NCI-H1694 treated with DMSO at 0.1 percent for 48 hours (cell line): ENCODE measurements around the gene ST6GALNAC5.
A peak's percentile ranks its signal among the peaks of the same experiment; 100 is the strongest.
"Not testable (repeated sequence)": the region's sequence is repeated elsewhere in the genome, so short reads cannot be mapped to it uniquely, and the experiment has no call there.

Source experiments
- DNase-seq: peaks from one replicate; lab custom pipeline; 2025; lab: John Stamatoyannopoulos, UW

Gene ST6GALNAC5

DNA sequence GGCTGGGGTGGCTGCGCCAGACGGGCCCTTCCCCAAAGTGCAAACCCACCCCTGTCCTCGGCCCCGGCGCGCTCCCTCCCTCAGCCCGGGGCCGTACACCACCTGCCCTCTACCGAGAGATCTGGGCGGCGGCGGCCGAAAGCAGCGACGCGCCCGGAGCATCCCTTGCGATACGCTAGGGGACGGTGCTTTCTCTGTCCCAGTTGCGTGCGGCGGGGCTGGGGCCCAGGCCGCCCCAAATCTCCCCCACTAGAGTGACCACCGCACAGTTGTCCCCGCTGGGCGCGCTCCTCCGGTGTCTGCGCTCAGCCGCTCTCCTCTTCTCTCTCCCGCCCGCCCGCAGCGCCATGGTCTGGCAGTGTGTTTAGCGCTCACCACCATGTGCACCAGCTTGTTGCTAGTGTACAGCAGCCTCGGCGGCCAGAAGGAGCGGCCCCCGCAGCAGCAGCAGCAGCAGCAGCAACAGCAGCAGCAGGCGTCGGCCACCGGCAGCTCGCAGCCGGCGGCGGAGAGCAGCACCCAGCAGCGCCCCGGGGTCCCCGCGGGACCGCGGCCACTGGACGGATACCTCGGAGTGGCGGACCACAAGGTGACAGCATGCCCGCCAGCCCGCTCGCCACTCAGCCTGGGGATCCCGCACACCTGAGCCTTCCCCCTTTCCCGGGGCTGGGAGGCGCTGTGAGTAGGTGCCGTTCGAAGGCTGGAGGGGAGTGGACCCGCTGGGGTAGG, 1.0 kb downstream of the ST6GALNAC5 start:
- DNase-seq: peak; percentile 68

DNA sequence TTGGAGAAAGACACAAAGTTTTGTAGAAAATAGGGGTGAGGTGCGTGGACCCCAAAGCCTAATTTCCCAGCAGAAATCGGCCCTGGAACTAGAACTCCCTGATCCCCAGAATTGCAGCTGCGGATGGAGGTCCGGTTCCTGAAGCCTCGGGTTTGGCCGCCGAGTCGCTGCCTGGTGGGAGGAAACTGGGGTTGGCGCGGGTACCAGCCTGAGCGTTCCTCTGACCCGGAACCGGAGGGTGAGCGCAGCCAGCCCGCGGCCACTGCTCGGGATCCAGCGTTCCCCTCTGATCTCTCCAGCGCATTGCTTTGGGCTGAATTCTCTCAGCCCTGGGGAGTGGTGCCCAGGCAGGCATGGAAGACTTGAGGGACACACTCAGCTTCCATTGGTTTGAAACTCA, 1.6 kb downstream of the ST6GALNAC5 start:
- DNase-seq: no peak

DNA sequence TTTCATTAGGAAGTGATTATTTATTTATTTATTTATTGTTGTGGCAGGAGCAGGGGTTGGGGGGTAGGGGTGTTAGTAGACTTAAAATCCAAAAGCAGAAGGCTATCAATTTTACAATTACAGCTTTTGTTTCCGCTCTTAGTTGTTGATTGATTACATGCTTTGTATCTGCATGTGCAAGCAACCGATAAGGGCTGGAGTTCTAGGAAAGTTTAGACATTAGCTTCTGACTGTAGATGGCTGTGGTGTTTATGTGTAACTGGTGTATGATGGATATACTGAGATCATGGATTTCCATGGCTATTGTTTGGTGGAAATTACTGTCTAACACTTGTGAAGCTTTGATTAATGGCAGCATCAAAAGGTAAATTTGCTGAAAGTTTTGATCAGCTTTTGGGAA, 2.8 kb downstream of the ST6GALNAC5 start:
- DNase-seq: no peak

DNA sequence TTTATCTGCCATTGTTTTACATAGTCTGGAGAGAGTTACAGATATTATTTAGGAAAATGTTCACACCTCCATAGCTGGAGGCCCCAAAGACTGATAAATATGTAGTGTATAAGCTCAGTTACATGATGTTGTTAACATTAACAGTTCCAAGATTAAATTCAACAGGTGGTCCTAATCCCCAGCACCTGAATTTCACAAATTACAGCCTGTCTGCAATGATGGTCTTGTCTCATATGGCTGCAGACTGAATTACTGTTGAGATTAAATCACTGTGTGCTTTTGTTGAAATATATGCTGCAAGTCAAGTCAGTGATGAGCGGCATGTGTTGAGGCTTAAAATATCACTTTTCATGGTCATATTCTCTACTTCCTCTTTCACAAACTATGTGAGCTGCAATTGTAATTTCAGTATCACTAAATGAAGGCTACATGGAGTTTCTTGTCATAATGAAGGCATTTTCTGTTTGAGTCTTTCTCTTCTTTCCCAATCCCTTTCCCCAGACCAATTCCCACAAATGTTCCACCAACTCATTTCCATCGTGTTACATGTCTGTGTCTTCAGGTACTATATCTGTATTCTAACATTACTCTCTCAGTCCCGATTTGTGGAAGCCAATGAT, 4.2 kb downstream of the ST6GALNAC5 start:
- no peak for DNase-seq

DNA sequence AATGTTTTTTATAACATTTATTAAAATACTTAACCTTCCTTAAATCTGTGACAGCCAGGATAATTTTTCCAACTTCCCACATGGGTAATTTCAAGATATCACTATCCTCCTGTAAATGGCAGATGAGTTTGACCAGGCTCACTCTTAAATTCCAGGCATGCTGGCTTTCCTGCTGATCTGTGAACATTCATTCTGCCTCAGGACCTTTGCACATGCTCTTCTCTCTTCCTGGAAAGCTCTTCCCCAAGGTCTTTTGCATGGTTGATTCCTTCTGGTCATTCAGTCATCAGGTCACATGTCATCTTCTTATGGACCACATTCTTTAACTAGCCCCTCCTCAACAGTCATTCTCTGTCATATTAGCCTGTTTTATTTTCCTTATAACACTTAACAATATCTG, 5.7 kb downstream of the ST6GALNAC5 start:
- DNase-seq: no peak

DNA sequence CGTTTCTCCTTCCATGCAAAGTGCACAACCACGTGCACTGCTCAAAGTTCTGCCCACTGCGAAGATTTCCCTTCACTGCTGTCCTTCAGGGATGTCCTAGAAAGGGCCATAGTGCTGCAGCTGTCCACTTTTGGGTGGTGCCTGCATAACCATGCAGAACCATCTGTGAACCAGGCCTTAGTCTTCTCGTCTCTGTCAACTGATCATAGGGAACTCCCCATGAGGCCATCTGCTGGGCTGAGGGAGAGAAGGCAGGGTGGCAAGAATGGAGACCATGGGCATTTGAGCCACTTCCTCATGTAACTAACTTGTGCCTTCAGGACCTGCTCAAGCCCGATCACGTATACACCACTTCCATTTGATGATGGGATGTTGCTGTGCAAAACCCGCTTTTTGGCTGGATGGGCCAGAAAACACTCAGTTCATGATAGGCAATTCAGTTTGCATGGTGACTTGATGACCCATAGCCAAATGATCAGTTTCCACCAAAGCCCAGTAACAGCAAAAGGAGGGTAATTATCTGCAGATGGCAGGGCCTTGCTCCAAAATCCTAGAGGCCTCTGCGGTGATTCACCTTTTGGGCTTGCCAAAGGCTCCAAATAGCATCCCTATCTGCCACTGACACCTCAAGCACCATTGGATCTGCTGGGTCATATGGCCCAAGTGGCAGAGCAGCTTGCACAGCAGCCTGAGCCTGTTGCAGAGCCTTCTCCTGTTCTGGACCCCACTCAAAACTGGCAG, 9.5 kb downstream of the ST6GALNAC5 start:
- no peak for DNase-seq

DNA sequence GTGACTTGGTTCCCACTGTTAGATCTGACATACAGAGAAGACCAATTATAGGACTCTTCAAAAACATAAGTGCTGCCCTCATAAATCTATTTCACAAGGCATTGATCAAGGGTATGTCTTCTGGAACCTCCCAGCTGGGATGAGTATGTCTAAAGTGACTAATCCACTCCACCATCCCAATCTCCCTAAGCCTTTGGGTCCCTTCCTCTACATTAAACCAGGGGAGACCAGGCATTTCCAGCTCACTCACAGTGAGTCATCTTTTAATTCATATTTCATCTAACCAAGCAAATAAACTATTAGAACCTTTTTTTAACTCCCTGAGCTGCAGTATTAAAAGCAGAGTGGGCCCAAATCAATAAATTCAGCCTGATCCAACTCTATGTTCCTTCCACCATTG, 11.7 kb downstream of the ST6GALNAC5 start:
- not testable (repeated sequence) for DNase-seq

DNA sequence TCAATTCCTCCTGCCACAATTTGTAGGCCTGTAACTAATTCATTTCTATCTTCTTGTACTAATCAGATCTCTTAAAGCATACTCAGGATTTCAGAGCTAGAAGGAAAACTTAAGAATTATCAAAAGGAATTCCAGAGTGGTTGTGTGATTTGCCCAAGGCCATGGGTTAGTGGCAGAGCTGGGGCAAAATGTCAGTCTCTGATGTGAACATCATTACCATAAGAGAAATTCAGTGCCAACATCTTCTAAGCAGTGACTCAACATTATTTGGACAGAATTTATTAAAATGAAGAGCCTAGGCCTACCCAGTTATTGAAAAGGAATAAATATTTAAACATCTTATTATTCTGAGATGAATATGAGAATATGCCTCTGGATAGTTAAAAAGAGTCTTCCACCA, 14.5 kb downstream of the ST6GALNAC5 start:
- DNase-seq: no peak

DNA sequence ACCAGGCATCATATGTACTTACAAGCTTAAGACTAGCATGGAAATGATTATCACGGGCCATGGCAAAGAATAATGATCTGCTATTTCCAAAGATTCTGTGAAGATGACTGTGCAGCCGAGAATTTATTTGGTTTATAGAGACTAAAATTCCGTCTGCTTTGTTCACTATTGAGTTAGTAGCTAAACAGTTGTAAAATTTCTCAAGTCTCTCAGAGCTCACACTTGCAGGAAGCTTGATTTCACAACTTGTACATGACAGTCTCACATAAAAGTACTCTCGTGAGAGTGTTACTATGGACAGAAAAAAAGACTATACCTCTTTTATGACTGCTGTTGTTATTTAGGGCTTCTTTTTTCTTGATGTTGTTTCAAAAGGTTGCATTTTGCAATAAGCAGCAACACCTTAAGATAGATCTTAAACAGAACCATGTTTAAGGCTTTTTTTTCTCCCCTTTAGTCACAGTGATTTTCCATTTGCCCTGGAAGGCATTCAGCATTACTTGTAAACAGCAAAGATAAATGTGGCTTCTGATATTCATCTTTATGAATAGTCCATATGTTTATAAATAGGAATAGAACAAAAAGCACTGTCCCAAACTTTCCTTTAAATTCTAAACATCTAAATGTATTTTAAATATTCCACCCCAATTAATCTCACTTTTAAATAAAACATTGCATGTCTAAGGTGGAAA, 24.8 kb downstream of the ST6GALNAC5 start:
- DNase-seq: no peak

DNA sequence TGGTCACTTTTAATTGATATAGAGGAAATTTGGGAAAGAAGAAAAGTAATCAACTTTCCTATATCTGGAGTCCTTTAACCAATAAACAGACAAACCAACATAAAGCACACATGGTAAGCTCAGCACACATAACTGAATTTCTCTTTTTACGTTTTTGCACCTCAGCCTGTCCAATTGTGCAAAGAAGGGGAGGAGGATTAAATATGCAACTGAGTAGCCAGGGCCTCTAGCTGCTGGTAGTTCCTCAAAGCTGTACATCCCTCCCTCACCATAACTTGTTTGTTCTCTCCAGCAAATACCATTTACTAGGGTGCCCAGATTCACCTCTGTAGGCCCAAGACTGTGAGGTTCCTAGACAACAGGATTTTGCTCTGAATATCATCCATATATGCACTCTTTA, 25.4 kb downstream of the ST6GALNAC5 start:
- no peak for DNase-seq

DNA sequence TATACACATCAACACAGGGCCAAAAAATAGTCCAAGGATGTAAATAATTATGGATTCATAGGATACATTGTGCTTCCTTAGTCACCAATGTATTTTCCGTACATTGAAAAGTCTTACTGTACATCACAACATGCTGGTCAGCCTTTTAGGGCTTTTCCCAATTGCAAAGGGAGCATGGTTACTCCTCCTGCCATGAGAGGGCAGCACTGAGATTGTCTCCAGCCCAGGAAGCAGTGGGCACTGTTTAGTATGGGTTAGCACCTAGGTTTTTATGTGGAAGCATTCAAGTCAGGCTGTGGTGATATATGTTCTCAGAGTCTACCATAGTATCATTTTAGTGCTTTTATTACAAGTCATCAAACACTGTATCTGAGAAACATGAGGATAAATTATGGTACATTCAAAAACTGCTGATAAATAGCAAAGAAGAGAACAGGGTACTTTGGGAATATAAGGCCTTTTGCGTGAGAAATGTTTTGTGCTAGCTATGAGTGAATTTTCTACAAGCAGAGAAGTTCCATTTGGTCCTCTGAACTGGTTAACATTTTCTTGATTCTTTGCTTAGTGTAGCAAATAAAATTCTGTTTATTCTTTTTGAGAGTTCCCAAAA, 34.0 kb downstream of the ST6GALNAC5 start:
- DNase-seq: peak; percentile 24

DNA sequence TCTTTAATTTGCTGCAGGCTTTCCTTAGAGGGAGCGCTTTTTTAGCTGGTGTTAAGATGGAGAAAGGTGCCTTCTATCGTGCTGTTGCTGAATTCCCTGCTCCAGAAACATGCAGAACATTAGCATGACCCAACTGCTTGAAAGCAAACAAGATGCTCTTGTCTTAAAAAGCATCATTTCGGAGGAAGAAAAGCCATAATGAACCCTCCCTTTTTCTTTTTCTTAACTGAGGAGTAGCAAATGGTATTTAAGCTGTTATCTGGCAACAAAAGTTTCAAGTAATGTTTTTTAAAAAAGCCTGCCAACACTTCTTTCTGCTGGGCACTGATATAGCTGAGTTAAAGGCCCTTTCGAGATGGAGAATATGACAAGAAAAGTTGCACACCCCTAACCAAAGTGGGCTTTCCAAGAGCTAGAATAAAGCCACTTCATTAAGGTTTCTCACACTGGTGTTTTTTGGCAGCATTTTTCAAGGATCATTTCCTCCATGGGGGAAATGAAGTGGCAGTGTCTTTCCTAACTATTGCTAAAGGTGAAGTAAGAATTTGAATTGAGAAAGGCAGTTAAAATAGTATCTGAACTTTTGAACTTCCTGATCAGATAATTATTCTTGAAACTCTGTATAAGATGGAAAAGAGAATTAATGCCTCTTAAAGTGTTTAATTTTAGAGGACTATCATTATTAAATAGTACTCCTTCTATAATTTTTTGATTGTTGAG, 38.8 kb downstream of the ST6GALNAC5 start:
- DNase-seq: no peak

DNA sequence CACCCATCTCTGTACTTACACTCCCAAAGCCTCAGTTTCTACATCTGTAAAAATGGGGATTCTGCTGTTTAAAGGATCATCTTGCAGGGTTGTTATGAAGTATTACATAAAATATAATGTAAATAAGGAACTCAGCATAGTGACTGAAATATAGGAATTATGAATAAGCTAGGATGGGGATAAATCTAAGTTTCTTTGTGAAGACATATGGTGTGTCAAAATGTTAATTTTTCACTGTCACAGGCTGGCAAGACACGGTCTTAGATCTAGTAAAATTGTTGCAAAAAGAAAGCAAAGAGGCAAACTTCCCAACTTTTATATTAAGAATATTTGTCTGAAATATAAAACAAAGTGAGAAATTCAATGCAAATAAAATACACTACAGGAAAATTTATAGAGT, 42.0 kb downstream of the ST6GALNAC5 start:
- DNase-seq: no peak

DNA sequence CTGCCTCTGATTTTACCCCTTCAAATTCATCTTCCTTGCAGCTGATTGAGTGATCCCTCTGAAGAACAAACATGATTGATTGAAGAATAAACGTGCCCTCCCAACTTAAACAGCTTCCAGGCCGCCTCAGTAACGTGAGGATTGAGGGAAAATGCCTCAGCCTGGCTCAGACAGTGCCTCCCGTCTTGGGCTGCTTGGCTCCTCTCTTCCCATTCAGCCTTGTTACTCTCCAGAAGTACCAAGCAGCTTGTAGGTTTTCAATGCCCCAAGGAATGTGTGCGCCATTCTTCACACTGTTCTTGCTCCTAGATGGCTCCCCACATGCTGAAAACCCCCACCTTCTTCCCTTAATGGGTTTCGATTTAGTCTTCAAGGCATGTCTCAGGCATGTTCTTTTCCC, 51.8 kb downstream of the ST6GALNAC5 start:
- DNase-seq: no peak

DNA sequence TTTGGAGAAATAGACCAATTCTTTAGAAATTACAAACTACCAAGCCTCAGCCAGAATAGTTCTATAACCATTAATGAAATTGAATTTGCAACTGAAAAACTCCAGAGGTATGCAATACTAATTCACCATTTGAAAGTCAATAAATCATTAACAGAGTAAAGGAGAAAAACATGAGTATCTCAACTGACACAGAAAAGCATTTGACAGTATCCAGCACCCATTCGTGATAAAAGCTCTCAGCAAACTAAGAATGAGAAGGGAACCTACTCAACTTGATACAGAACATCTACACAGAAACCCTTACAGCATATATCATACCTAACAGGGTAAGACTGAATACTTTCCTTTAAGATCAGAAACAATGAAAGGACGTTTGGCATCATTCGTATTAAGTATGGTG, 54.3 kb downstream of the ST6GALNAC5 start:
- DNase-seq: no peak

DNA sequence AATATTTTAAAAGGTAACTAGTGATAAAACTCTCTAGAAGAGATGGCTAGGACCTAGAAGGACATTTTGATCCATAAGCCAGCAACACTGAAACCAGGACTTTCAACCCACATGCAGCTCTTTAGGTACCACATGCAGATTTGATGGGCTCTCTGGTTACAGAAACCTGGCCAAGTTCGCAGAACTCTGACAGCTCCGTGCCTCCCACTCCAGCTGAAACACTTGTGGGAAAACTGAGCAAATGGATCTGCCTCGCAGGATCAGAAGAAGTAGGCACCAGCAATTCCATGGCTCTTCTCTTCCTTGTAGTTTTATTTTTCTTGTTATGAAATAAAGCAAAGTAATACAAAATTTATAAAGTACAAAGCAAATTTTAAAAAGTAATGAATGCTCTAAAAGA, 58.5 kb downstream of the ST6GALNAC5 start:
- DNase-seq: no peak

DNA sequence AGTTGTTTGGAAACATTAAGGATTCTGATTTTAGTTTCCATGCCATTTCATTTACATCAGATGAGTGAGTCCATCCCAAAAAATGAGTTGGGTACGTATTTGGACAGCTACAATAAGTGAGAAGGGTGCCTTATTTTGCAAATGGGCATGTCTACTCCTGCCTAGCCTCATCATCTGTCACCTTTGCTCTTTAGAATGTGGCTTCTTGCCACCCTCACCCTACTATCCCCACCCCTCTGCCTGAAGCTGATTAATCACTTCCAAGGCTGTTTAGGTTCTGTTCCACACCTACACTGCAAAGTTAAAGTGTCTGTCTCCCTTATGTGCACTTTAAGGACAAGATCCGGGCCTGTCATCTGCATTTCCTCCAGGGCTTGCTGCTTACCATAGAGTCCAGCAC, 61.2 kb downstream of the ST6GALNAC5 start:
- DNase-seq: no peak

DNA sequence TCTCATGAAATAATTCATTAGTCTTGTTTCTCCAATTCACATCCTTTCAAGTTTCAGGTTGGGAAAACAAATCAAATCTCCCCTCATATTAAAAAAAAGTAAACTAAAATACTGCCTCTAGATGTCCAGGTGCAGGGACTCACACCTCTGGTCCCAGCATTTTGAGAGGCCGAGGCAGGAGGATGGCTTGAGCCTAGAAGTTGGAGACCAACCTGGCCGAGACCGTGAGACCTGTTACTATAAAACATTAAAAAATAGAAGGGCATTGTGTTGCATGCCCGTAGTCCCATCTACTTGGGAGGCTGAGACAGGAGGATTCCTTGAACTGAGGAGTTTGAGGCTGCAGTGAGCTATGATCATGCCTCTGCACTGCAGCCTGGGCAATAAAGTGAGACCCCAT, 61.9 kb downstream of the ST6GALNAC5 start:
- DNase-seq: no peak

DNA sequence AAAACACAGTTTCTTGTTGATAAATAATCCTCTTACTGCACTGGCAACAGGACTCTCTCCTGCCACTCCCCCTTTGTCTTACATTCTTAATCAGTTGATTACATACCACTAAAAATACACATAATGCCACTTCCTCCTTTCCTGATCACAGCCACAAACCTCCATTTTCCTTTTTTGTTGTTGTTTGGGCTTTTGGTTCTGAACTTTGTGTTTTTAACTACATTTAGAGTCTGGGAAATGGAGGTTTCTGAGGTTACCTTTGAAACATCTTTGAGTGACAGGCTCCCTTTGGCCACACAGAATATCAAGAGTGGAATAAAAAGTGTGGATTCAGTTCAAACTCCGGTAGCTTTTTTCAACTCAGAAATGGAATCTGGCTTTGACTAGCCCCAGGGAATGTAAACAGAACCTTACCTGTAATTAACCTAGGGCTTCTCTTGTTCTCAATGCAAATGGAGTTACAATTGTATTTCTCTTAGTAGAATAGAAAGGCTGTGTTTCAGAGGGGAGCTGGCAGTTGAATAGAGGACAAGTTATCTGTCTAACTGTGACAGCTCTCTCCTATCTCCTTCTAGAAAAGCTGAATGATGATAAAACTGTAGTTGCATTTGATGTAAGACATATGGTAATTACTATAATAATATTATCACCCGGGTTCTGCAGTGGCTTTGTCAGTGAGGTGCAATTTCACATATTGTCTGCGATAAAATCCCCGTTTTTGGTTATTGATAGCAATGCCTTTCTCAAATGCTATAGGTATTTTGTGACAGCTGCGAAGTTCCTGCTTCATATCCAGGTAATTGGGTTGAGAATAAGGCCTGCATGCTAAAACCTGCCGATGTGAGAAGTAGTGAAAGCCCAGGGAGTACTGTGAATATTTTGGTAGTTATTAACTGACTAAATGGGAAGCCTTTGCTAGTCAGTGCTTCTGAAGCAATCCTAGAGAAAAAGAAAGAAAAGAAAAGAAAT, 66.9 kb downstream of the ST6GALNAC5 start:
- no peak for DNase-seq

DNA sequence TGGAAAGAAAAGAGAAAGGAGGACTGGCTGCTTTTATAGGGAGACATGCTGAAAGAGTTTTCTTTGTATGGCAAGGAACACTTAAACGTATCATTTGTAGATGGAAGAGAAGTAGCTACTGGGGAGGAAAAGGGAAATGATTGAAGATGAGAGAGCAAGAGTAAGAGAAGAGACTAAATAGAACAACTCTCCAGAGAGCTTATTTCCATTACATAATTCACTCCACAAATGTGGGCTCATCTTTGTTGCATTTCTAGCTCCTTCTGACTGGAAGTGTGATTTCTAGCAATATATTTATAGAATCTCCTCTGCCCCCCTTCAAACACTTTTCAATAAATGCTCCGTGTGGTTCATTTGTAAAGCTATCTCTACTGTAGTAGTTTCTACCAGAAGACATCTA, 71.0 kb downstream of the ST6GALNAC5 start:
- no peak for DNase-seq
